ENCODE measurements around the gene BEND7. TPM values are rescaled to one million over a fixed set of nuclear protein-coding genes. Genes with fewer than 3 reads are reported as not detected.

BEND7 gene
- total and polyA plus RNA-seq, 9 of the 15 experiments (the other 6 are each of a cell fraction or from before 2014, with no cell fraction given), result 1.3 to 11.4 (median 5.2) TPM

DNA sequence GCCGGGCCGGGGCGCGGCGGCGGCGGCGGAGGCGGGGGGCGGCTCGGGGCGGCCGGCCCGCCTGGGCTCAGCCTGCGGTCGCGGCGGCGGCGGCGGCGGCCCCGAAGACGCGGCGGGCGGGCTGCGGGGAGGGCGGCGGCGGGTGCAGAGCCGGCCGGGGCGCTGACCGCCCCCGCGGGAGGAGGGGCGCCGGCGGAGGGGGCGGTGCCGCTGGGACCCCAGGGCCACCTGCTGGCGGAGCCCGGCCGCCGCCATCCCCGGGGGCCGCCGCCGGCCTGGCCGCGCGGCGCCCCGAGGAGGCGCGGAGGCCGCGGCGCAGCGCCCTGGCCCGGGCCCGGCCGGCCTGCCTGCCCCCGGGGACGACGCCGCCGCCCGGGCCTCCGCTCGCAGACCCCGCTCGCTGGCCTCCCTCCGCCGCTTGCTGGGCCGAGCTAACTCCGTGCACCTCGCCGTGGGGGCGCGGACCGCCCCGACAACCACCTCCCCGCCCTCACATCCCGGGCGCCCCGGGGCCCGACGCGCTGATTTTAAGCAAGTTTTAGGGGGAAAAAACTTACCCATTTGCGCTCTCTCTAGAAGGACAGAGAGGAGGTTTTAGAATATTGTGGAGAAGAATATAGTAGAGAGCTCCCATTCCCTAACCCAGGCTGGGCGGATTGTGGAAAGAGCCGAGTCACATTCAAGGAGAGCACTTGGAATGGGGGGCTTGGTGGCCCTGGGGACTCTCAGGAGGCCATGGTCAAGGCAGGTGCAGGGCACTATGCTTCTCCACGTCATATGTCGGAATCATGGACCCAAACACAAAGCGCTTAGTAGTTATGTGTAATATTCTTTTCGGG lies at the start of gene BEND7 (continued):
- TF ChIP-seq, protein P1, sequence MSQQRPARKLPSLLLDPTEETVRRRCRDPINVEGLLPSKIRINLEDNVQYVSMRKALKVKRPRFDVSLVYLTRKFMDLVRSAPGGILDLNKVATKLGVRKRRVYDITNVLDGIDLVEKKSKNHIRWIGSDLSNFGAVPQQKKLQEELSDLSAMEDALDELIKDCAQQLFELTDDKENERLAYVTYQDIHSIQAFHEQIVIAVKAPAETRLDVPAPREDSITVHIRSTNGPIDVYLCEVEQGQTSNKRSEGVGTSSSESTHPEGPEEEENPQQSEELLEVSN (IDR thresholded peaks at IDR 0.05; ENCODE audit: borderline replicate concordance in 1 of 2, extremely low read depth in 1 of 2, insufficient read depth in 1 of 2, insufficient read length in 1 of 2, low read depth in 1 of 2, low read length in 1 of 2, poor library complexity in 1 of 2, severe bottlenecking in 1 of 2), result peak in 1 of 2 experiments; percentile 30
- no peak for TF ChIP-seq MYBL2 (IDR thresholded peaks at IDR 0.05; ENCODE audit: low read depth)
- no peak for TF ChIP-seq MYBL2 (CRISPR knock-in tag; IDR thresholded peaks at IDR 0.05; ENCODE audit: borderline replicate concordance)
- TF ChIP-seq POLR2H (tag; IDR thresholded peaks at IDR 0.05; ENCODE audit: low read depth), result no peak
- TF ChIP-seq, protein P2, sequence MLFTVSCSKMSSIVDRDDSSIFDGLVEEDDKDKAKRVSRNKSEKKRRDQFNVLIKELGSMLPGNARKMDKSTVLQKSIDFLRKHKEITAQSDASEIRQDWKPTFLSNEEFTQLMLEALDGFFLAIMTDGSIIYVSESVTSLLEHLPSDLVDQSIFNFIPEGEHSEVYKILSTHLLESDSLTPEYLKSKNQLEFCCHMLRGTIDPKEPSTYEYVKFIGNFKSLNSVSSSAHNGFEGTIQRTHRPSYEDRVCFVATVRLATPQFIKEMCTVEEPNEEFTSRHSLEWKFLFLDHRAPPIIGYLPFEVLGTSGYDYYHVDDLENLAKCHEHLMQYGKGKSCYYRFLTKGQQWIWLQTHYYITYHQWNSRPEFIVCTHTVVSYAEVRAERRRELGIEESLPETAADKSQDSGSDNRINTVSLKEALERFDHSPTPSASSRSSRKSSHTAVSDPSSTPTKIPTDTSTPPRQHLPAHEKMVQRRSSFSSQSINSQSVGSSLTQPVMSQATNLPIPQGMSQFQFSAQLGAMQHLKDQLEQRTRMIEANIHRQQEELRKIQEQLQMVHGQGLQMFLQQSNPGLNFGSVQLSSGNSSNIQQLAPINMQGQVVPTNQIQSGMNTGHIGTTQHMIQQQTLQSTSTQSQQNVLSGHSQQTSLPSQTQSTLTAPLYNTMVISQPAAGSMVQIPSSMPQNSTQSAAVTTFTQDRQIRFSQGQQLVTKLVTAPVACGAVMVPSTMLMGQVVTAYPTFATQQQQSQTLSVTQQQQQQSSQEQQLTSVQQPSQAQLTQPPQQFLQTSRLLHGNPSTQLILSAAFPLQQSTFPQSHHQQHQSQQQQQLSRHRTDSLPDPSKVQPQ (CRISPR knock-in tag; IDR thresholded peaks at IDR 0.05; ENCODE audit: borderline replicate concordance), result no peak
- peak; percentile 75 for TF ChIP-seq CTCFL (IDR thresholded peaks at IDR 0.05; ENCODE audit: borderline replicate concordance, insufficient read depth, low read depth, low read length, poor library complexity, severe bottlenecking)
- TF ChIP-seq RBM15 (IDR thresholded peaks at IDR 0.05; ENCODE audit: insufficient read depth, low read length), result no peak
- no peak for TF ChIP-seq HNRNPK (IDR thresholded peaks at IDR 0.05; ENCODE audit: low read depth, low read length, poor library complexity, severe bottlenecking)
- no peak for TF ChIP-seq RCOR1 (IDR thresholded peaks at IDR 0.05; ENCODE audit: borderline replicate concordance in 1 of 2, low read depth in 2 of 2, low read length in 2 of 2)
- no peak for TF ChIP-seq HMG20A (CRISPR knock-in tag; conservative IDR thresholded peaks at IDR 0.05)
- TF ChIP-seq CCAR2 (IDR thresholded peaks at IDR 0.05; ENCODE audit: low read depth, low read length), result no peak
- TF ChIP-seq, protein P3, sequence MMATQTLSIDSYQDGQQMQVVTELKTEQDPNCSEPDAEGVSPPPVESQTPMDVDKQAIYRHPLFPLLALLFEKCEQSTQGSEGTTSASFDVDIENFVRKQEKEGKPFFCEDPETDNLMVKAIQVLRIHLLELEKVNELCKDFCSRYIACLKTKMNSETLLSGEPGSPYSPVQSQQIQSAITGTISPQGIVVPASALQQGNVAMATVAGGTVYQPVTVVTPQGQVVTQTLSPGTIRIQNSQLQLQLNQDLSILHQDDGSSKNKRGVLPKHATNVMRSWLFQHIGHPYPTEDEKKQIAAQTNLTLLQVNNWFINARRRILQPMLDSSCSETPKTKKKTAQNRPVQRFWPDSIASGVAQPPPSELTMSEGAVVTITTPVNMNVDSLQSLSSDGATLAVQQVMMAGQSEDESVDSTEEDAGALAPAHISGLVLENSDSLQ (IDR thresholded peaks at IDR 0.05), result no peak
- TF ChIP-seq ZNF143 (CRISPR knock-in tag; IDR thresholded peaks at IDR 0.05), result no peak
- no peak for TF ChIP-seq HIVEP1 (CRISPR knock-in tag; IDR thresholded peaks at IDR 0.05)
- peak; percentile 50; the same call in 1 of the 2 replicates for TF ChIP-seq PHF8 (IDR thresholded peaks at IDR 0.05; ENCODE audit: borderline replicate concordance, low read length)
- TF ChIP-seq, protein P4, sequence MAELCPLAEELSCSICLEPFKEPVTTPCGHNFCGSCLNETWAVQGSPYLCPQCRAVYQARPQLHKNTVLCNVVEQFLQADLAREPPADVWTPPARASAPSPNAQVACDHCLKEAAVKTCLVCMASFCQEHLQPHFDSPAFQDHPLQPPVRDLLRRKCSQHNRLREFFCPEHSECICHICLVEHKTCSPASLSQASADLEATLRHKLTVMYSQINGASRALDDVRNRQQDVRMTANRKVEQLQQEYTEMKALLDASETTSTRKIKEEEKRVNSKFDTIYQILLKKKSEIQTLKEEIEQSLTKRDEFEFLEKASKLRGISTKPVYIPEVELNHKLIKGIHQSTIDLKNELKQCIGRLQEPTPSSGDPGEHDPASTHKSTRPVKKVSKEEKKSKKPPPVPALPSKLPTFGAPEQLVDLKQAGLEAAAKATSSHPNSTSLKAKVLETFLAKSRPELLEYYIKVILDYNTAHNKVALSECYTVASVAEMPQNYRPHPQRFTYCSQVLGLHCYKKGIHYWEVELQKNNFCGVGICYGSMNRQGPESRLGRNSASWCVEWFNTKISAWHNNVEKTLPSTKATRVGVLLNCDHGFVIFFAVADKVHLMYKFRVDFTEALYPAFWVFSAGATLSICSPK (IDR thresholded peaks at IDR 0.05; ENCODE audit: borderline replicate concordance), result no peak

Measured in K562 (cell line).